Epithelial cell of proximal tubule (primary cell): ENCODE data around the gene RPS19BP1. TPM values are rescaled to one million over a fixed set of nuclear protein-coding genes. Genes with fewer than 3 reads are reported as not detected.

ENCODE experiments used
- DNase-seq: peaks from one replicate; pipeline ENCODE4 v3.0.0-alpha.2; 2011; ENCODE audit warnings: low read depth
- H3K4me3 ChIP-seq: 2 replicates; pipeline ENCODE4 v1.5.1; 2011; ENCODE audit warnings: low read depth, mild to moderate bottlenecking, low read length
- CTCF ChIP-seq: conservative IDR thresholded peaks from 2 replicates; pipeline ENCODE4 v1.5.1; 2012; ENCODE audit warnings: low read depth, mild to moderate bottlenecking, low read length
- total RNA-seq: library from RNA; depleted of rRNA; stranded (reverse); fragments of >200 nt; gene quantifications from 2 replicates; pipeline ENCODE4 v1.2.3, GENCODE V29; 2015

RPS19BP1 gene
- total RNA-seq, 1 donor from 2014 or later: 126 TPM

GRCh38 chr22:39568278-39568981 is 35.9 kb upstream of the RPS19BP1 start:
- no peak for DNase-seq
- TF ChIP-seq CTCF: no peak
- H3K4me3 ChIP-seq: no peak overlapping the region

- TF ChIP-seq CTCF: no peak
- no peak for DNase-seq
- no peak overlapping the region for H3K4me3 ChIP-seq
These were observed 34.8 kb upstream of the RPS19BP1 start for GRCh38 chr22:39567135-39567946.

- TF ChIP-seq CTCF: no peak
- no peak for DNase-seq
- no peak overlapping the region for H3K4me3 ChIP-seq
These were observed 32.9 kb upstream of the RPS19BP1 start for GRCh38 chr22:39565414-39565944.

- TF ChIP-seq CTCF: no peak
- no peak overlapping the region for H3K4me3 ChIP-seq
- DNase-seq: no peak
These were observed 31.3 kb upstream of the RPS19BP1 start for GRCh38 chr22:39563571-39564428.

- H3K4me3 ChIP-seq: no peak overlapping the region
- no peak for TF ChIP-seq CTCF
- DNase-seq: no peak
These were observed 30.4 kb upstream of the RPS19BP1 start for GRCh38 chr22:39562839-39563489.

- DNase-seq: no peak
- no peak for TF ChIP-seq CTCF
- H3K4me3 ChIP-seq: no peak overlapping the region
These were observed 27.6 kb upstream of the RPS19BP1 start for GRCh38 chr22:39560127-39560526.
